NAMALWA (cell line): ENCODE data around the gene PRSS1.
"Not testable (repeated sequence)": the region's sequence is repeated elsewhere in the genome, so short reads cannot be mapped to it uniquely, and the experiment has no call there.

Experiments
- DNase-seq: peaks from one replicate; pipeline ENCODE4 v3.0.0-alpha.2; 2015; ENCODE audit warnings: low spot score

Gene PRSS1

GRCh38 chr7:142773937-142774744 lies 24.9 kb downstream of the PRSS1 start:
- DNase-seq, result no peak

GRCh38 chr7:142774826-142775225 lies 25.6 kb downstream of the PRSS1 start:
- no peak for DNase-seq

GRCh38 chr7:142775351-142776115 lies 26.3 kb downstream of the PRSS1 start:
- not testable (repeated sequence) for DNase-seq

GRCh38 chr7:142776206-142776844 lies 27.1 kb downstream of the PRSS1 start:
- DNase-seq, result no peak

- not testable (repeated sequence) for DNase-seq
These were observed 27.6 kb downstream of the PRSS1 start for GRCh38 chr7:142776845-142777225.

GRCh38 chr7:142777318-142777717 lies 28.0 kb downstream of the PRSS1 start:
- DNase-seq, result no peak

- peak; percentile 98 for DNase-seq
These were observed 33.9 kb downstream of the PRSS1 start for GRCh38 chr7:142782922-142783900.

GRCh38 chr7:142784096-142784495 lies 34.8 kb downstream of the PRSS1 start:
- DNase-seq, result no peak

- no peak for DNase-seq
These were observed 35.4 kb downstream of the PRSS1 start for GRCh38 chr7:142784716-142785115.

- peak; percentile 91 for DNase-seq
These were observed 36.6 kb downstream of the PRSS1 start for GRCh38 chr7:142785841-142786250.

- DNase-seq, result no peak
These were observed 37.9 kb downstream of the PRSS1 start for GRCh38 chr7:142787034-142787768.

DNA sequence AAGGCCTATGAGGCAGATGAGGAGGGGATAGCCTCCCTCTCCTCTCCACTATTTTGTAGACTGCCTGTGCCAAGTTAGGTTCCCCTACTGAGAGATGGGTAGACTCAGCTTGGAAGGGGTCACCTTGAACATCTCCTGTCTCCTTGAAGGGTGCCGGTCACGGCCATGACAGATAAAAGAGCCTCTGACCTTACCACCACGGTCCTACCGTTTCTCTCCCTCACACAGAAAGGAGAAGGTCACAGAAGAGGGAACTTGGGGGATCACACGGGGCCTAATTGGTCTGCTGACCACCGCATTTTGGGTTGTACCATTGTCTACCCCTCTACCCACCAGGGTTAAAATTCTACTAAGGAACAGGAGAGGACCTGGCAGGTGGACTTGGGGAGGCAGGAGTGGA lies 38.5 kb downstream of the PRSS1 start:
- DNase-seq, result no peak

DNA sequence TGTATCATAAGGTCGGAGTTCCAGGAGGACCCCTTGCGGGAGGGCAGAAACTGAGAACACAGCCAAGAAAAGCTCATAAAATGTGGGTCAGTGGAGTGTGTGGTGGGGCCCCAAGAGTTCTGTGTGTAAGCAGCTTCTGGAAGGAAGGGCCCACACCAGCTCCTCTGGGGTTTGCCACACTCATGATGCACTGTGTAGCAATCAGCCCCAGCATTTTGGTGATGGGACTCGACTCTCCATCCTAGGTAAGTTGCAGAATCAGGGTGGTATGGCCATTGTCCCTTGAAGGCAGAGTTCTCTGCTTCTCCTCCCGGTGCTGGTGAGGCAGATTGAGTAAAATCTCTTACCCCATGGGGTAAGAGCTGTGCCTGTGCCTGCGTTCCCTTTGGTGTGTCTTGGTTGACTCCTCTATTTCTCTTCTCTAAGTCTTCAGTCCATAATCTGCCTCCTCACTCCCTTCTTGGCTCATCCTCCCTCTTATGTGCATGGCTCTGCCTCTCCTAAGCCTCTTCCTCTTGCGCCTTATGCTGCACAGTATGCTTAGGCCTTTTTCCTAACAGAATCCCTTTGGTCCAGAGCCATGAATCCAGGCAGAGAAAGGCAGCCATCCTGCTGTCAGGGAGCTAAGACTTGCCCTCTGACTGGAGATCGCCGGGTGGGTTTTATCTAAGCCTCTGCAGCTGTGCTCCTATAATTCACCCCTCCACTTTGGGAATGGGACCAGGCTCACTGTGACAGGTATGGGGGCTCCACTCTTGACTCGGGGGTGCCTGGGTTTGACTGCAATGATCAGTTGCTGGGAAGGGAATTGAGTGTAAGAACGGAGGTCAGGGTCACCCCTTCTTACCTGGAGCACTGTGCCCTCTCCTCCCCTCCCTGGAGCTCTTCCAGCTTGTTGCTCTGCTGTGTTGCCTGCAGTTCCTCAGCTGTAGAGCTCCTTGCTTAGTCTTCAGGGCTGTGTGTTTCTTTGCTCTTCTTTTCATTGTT lies 39.3 kb downstream of the PRSS1 start:
- DNase-seq, result no peak

- DNase-seq, result no peak
These were observed 40.2 kb downstream of the PRSS1 start for GRCh38 chr7:142789441-142789840.

- no peak for DNase-seq
These were observed 40.8 kb downstream of the PRSS1 start for GRCh38 chr7:142790056-142790455.

GRCh38 chr7:142790555-142790954 lies 41.3 kb downstream of the PRSS1 start:
- no peak for DNase-seq

DNA sequence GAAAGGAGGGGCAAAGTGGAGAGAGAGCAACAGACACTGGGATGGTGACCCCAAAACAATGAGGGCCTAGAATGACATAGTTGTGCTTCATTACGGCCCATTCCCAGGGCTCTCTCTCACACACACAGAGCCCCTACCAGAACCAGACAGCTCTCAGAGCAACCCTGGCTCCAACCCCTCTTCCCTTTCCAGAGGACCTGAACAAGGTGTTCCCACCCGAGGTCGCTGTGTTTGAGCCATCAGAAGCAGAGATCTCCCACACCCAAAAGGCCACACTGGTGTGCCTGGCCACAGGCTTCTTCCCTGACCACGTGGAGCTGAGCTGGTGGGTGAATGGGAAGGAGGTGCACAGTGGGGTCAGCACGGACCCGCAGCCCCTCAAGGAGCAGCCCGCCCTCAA lies 42.2 kb downstream of the PRSS1 start:
- DNase-seq, result no peak

DNA sequence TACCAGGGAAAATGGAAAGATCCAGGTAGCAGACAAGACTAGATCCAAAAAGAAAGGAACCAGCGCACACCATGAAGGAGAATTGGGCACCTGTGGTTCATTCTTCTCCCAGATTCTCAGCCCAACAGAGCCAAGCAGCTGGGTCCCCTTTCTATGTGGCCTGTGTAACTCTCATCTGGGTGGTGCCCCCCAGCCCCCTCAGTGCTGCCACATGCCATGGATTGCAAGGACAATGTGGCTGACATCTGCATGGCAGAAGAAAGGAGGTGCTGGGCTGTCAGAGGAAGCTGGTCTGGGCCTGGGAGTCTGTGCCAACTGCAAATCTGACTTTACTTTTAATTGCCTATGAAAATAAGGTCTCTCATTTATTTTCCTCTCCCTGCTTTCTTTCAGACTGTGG lies 42.9 kb downstream of the PRSS1 start:
- DNase-seq, result no peak

DNA sequence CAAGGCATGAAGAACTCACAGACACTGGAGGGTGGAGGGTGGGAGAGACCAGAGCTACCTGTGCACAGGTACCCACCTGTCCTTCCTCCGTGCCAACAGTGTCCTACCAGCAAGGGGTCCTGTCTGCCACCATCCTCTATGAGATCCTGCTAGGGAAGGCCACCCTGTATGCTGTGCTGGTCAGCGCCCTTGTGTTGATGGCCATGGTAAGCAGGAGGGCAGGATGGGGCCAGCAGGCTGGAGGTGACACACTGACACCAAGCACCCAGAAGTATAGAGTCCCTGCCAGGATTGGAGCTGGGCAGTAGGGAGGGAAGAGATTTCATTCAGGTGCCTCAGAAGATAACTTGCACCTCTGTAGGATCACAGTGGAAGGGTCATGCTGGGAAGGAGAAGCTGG lies 43.3 kb downstream of the PRSS1 start:
- DNase-seq, result no peak

DNA sequence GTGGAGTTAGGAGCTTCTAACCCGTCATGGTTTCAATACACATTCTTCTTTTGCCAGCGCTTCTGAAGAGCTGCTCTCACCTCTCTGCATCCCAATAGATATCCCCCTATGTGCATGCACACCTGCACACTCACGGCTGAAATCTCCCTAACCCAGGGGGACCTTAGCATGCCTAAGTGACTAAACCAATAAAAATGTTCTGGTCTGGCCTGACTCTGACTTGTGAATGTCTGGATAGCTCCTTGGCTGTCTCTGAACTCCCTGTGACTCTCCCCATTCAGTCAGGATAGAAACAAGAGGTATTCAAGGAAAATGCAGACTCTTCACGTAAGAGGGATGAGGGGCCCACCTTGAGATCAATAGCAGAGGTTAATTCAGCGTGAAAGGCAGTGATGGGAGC lies 43.9 kb downstream of the PRSS1 start:
- DNase-seq, result no peak
